HL-60/S4 (cell line): ENCODE data around the gene RIT1.

Source experiments
- in situ Hi-C: fragments of 300-500 bp; cut with MboI; formaldehyde crosslinking; loops from 2 replicates; pipeline ENCODE4 v1.14.3; 2022; ENCODE audit warnings: low sequenced_read_pairs

Gene RIT1, protein sequence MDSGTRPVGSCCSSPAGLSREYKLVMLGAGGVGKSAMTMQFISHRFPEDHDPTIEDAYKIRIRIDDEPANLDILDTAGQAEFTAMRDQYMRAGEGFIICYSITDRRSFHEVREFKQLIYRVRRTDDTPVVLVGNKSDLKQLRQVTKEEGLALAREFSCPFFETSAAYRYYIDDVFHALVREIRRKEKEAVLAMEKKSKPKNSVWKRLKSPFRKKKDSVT

DNA sequence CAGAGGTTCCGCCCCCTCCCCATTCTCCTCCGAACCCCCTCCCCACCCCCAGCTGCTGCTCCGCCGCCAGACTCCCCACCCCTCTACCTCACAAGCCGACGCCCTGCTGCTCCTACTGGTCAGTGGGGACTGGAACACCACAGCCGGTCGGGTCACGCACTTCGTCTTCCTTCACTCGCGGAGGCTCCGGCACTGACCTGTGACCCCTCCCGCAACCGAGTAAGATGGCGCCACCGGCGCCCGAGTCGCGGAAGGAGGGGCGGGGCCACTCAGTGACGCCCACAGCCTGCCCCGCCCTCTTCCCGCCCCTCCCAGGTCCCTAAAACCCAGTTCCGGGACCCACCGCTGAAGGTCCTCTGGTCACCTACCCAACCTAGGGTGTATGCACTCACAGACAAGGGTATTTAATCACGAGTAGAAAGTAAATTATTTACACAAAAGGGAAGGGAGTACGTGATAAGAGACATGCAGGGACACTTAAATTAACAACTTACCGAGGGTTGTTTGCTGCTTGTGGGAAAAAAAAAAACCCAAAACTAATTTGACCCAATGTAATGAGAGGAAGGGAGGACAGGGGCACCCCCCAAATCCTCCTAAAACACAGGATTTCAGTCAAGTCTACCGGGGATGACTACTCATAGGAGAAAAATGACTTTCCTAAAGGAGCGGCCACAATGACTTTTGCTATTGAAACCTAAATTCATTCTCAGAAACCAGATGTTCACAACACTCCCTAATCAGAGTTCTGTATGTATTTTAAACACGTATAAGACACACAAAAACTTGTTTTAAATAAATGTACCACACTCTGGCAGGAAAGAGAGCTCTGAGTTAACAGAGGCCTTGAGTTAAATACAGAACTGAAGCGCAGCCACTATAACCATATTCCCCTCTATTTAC is at the start of gene RIT1:
Gene RIT1, minus strand, starts transcription at position 194 of the 900 bp plus-strand sequence. CDS start 588 bp downstream, outside the sequence.
- in situ Hi-C loops, result no loop called here

DNA sequence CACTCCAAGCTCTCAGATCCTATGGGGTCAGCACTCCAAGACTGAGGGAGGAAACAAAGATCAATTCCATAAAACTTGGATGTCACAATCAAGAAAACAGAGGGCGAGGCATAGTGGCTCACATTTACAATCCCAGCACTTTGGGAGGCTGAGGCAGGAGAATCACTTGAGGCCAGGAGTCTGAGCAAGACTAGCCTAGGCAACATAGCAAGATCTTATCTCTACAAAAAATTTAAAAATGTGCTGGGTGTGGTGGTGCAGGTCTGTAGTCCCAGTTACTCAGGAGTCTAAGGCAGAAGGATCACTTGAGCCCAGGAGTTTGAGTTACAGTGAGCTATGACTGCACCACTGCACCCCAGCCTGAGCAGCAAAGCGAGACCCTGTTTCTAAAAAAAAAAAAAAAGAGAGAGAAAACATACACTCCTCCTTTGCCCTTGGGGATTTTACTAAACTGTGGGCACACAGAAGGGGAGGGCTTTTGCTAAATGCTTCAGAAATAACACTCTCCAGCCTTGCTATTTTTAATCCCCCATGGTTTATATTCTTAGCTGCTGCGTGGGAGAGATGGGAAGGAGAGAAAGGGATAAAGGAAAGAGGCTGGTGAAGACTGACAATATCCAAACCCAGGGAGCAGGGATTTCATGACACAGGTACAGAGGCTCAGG is 49.1 kb upstream of the RIT1 start:
- in situ Hi-C loops, result no loop called here

DNA sequence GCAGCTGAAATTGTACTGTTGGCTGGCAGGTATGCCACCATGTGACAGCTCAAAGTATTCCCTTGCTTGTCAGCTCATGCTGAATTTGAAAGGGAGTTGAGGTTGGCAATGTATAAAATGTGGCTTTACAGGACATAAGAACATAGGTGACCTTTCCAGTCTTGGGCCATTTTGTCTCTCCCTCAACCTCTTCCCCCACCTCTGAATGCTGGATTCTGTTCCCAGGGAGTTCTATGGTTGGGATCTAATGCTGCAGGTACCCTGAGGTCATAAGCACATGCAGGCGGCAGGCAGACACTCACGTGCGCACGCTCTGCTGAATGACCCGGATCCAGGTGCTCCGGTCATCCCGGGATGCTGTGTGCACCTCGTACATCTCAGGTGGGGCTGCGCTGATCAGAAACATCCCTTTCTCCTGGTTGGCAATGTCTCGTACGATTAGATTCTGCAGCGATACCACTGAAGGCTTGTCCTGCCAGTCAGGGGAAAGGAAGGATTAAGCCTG is 46.3 kb upstream of the RIT1 start:
- in situ Hi-C loops, result no loop called here

DNA sequence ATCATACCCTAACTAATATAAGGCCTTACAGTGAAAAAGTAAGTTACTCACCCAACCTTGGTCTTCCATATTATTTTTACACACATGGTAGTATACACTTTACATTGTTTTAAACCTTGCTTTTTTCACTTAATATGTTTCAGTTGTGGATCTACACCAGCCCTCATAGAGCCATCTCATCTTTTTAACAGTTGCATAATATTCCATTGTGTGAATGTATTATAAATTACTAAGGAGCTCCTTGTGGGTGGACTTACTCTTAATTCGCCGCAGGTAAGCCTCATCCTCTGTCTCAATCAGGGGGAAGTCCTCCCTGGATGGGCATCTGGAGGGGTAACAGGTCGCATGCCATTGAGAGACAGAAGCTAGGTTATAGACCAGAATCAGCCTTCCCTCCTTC is 43.5 kb upstream of the RIT1 start:
- in situ Hi-C loops, result no loop called here

DNA sequence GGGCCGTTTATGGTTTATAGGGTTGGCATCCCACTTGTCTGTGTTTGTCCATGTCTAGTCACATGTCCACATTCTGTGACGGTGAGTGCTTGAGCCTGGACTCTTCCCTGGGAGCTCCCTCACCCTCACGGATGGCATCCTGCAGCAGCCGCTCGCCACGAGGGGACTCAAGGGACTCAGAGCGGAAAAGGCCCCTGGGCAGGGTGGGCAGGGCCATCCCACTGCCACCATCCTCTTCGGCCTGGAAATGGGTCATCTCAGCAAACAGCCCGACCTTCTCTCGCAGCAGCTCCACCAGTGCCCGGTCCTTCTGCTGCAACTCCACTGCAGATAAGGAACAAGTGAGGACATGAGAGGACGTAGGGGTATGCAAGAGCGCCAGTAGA is 41.3 kb upstream of the RIT1 start:
- in situ Hi-C loops, result no loop called here

DNA sequence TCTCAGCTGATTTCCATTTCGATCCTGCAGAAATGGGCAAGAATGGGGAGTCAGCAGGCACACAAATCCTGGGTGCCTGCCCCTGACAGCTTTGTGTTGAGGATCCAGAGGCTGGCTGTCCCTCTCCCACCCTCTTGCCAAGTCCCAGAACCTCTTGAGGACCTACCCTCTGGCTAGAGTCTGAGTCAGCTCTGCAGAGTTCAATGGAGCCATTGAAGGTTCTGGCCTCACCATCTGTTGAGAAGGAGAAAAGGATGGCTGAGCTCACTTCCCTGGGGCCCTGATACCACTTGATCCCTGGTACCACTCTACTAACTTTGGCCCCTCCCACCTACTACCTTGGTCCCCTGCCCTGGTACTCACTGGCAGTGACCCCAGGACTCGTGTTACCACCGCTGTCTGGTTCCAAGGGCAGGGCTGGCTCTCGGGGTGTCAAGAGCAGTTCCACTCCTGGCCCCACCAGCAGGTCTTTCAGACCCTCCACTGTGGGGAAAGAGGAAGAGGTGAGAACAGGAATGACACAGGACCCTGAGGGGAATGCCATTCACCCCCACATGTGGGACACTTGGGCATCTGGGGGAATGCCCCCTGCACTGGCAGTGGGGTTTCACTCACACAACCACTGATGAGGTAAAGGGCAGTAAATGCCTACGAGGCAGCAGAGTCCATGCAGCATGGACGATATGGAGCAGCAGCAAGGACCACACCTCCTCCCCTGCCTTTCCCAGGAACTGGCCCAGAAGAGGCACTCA is 40.8 kb upstream of the RIT1 start:
- in situ Hi-C loops, result no loop called here

DNA sequence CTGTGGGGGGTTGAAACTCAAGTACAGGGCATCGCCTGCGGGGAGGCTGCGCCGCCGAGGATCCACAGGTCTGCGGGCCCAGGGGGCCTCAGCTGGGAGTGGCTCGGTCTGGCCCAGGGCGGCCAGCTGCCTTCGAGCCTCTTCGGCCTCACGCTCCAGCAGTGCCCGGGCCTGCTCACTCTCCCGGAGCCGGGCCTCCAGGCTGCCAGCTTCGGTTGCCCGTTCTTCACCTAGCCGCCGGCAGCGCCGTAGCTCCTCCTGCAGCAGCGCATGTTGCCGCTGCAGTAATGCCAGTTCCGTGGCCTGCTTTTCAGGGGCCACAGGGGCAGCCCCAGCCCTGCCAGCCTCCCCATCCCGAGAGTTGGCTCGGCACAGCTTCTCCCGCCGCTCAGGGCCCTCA is 39.7 kb upstream of the RIT1 start:
- in situ Hi-C loops, result no loop called here

DNA sequence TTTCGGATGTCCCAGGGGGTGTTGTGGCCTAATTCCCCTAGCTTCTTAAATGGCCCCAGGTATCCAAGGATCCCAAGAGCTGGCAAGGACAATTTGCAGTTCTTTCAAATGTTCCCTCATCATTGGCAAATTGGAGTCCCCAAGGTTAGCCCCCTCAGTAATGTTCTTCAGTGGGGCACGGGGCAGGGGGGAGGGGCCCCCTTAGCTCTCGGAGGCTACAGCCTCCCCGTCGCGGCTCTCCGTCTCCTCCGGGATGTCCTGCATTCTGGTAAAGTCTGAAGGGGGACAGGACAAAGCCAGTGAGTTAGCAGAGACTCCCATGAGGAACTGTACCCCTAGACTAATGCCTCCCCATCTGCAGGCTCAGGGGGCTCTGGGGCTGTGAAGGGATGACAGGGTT is 36.6 kb upstream of the RIT1 start:
- in situ Hi-C loops, result no loop called here

DNA sequence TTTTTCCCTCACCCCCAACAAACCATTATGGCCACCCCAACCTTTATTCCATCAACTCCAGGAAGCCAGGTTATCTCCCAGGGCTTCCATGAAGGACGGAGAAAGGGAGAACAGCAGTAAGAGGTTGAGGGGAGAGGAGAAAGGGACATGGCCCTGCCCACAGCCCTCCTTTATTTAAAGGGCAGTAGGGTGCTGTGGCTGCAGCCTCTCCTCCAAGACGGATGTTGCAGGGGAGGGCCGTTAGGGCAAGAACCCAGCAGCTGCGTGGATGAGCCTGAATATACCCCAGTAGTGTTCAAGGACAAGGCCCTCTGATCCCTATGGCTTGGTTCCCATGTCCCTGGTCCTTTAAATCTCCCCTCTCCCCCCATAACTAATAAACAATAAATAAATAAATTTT is 36.1 kb upstream of the RIT1 start:
- in situ Hi-C loops, result no loop called here

DNA sequence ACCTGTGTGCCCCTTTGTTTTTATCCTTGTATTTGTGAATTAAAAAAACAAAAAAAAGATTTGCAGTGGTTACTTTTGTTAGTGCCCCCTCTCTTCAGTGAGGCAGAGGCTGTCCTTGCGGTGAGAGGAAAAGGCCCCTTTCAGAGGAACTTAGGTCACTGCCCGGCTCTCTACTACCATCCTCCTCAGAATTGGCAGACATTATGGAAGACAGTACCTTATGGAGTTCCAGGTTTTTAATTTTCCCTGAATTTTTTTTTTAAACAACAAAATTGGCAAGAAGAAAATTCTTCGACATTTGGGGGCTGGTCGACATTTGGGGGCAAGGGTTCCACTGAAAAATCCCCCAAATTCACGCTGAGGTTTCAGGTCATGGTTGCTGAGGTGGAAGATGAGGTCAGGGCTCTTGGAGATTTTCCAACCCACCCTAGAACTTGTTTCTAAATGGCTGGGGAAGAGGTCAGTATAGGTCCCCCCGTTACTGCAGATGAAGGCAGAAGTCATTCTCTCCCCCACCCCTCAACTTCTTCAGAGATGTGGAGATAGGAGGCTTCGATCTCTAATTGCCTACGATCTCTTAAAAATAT is 35.6 kb upstream of the RIT1 start:
- in situ Hi-C loops, result no loop called here

DNA sequence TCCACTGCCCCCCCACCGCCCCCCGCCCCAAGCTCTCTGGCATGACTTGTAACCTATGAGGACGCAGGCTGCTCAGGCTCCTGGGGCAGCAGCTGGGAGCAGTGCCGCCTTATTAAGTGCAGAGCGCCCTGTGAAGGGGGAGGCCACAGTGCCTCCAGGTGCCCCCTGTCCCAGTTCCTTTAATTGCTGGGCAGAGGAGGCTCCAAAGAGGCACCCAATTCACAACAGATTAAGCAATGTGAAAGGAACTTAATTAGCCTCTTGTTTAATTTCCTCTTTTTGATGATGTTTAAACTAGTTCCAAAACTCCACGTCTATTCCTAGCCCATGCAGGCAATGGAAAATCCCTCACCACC is 33.3 kb upstream of the RIT1 start:
- in situ Hi-C loops, result no loop called here

DNA sequence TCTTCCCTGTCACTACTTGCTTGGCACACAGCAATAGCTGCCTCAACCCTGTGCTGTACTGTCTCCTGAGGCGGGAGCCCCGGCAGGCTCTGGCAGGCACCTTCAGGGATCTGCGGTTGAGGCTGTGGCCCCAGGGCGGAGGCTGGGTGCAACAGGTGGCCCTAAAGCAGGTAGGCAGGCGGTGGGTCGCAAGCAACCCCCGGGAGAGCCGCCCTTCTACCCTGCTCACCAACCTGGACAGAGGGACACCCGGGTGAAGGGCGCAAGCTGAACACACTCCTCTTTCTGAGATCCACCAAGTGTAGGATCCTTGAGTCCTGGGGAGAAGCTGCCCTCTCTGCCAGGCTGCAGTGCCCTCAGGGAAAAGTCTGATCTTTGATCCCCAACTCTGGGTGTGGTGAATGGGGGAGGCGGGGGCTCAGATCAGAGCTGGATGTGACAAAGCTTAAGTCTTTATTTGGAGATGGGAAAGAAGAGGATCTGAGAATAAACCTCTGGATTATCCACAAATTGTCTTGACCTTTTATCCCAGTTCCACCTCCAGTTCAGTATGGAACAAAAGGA is 31.5 kb upstream of the RIT1 start:
- in situ Hi-C loops, result no loop called here

DNA sequence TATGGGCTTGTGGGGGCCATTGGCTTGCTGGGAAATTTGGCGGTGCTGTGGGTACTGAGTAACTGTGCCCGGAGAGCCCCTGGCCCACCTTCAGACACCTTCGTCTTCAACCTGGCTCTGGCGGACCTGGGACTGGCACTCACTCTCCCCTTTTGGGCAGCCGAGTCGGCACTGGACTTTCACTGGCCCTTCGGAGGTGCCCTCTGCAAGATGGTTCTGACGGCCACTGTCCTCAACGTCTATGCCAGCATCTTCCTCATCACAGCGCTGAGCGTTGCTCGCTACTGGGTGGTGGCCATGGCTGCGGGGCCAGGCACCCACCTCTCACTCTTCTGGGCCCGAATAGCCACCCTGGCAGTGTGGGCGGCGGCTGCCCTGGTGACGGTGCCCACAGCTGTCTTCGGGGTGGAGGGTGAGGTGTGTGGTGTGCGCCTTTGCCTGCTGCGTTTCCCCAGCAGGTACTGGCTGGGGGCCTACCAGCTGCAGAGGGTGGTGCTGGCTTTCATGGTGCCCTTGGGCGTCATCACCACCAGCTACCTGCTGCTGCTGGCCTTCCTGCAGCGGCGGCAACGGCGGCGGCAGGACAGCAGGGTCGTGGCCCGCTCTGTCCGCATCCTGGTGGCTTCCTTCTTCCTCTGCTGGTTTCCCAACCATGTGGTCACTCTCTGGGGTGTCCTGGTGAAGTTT is 30.8 kb upstream of the RIT1 start:
- in situ Hi-C loops, result no loop called here

DNA sequence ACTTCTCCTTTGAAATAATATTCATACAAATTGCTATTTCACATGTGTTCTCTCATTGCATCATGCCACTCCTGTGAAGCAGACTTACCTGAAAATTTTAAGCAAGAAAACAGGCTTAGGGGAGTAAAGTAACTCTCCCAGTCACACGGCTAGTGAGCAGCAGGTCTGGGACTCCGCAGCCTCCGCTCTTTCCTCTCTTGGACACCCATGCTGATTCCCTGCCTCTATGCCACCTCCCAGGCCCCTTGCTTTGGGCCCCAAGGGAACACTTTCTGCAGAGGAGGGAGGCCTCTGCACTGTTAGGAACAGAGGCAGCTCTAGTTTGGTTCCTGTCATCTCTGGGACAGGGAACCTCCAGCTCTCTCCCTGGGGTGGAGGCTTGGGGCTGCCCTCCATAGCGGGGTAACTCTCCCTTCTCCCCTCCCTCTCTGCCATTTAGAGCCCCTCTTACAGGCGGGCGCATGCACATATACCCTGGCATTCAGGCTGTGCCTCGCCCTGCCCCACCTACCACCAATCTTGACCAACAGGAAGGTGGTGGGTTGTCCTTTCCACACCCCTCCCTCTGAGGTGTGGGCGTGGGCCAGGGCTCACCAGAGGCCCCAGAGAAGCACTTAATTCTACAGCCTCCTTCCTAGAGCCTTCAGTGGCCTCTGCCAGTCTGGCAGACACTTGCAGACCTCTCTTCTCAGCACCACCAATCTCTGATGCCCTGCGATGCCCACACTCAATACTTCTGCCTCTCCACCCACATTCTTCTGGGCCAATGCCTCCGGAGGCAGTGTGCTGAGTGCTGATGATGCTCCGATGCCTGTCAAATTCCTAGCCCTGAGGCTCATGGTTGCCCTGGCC is 30.1 kb upstream of the RIT1 start, which contains the start of gene RXFP4:
Gene RXFP4, plus strand, starts transcription at position 646 of the 852 bp plus-strand sequence. Its CDS starts 72 bp downstream, at position 718.
- in situ Hi-C loops, result no loop called here

DNA sequence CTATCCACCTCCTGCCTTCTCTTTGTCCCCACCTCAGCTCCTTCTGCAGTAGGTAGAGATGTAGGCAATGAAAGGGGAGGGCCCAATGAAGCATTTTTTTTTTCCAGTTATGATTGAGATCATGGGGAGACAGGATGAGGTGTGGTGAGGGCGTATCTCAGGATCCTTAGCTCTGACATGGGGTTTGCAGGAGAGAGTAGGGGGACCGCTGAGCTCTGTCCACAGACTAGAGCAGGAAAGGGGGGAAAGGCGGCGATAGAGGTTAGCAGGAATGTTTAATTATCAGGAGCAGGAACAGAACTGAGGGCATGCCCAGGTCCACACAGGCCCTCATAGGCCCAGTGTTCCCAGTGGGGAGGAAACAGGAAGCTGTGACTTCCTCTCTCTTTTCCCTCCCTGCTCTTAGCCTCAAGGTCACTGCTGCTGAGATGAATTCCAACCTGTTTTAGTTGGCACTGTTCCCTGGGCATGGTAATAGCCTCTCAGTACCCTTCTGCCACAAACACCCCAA is 29.4 kb upstream of the RIT1 start:
- in situ Hi-C loops, result no loop called here

DNA sequence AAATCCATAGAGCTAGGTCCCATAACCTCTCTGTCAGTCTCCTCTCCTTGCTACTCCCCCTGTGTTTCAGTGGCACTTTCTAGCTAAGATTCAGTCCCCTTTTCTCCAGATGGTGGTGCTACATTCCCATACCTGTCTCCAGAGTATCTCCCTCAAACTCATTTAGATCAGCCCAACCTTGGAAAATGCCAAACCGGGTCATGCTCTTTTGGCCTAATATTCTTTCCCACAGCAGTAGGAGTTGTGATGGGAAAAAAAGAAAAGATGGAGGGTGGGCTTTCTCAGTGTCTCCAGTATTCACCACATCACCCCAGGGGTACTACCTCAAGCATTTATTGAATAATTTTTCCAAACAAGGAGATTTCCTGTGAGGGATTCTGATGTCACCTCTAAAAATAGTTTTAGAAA is 27.1 kb upstream of the RIT1 start:
- in situ Hi-C loops, result loop anchor here (5.0 kb wide), 1 partner anchor 129 kb away; no protein-coding TSS in a partner anchor

DNA sequence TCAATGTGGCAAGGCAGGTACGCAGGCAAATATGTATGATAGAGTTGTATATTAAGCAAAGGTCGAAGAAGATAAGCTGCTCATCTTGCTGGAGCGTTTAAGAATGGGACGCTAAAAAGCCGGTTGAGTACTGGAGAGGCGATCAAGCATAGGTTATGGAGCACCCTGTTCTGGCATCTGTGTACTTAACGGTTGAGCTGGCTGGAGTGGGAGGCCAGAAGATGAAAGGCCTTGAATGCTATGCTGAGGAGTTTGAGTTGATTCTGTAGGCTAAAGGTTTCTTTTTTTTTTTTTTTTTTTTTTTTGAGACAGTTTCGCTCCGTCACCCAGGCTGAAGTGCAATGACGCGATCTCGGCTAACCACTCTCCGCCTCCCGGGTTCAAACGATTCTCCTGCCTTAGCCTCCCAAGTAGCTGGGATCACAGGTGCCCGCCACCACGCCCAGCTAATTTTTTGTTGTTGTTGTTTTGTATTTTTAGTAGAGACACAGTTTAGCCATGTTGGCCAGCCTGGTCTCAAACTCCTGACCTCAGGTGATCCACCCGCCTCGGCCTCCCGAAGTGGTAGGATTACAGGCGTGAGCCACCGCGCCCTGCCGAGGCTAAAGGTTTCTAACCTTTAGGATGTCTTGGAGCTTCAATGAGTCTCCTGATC is 23.9 kb upstream of the RIT1 start:
- in situ Hi-C loops, result loop anchor here (5.0 kb wide), 1 partner anchor 132 kb away; no protein-coding TSS in a partner anchor
